OCI-LY3 (cell line): ENCODE results near the gene PRKAR1B.

Source experiments
- CTCF ChIP-seq: fragments of 200-600, 300-600 bp; sonication (generic); IDR thresholded peaks from 2 replicates; pipeline ENCODE4 v1.5.1; 2014; ENCODE audit warnings: antibody characterized with exemption, low read length, low read depth
- EZH2phosphoT487 ChIP-seq: fragments of 200-600 bp; shearing (Covaris generic); IDR thresholded peaks from 2 replicates; pipeline ENCODE4 v1.6.1; 2018; ENCODE audit warnings: antibody characterized with exemption, mixed run types, low read depth

GRCh38 chr7:625376-625971 is 101.6 kb downstream of the PRKAR1B start:
- TF ChIP-seq CTCF (no peak), EZH2phosphoT487 (no peak)
